GM18873 (cell line): ENCODE measurements around the gene FHAD1.
"Not testable (repeated sequence)": the region's sequence is repeated elsewhere in the genome, so short reads cannot be mapped to it uniquely, and the experiment has no call there.

Experiments used
- ATAC-seq: cut with Tn5 transposase; IDR thresholded peaks from one replicate; pipeline ENCODE4 v1.9.1; 2021; ENCODE audit warnings: mild to moderate bottlenecking, moderate library complexity, moderate number of reproducible peaks; ENCODE audit not compliant: unreplicated experiment, low FRiP score

The FHAD1 gene

GRCh38 chr1:15273274-15273673 is 26.3 kb downstream of the FHAD1 start:
- no peak for ATAC-seq

GRCh38 chr1:15275921-15276683 is 29.1 kb downstream of the FHAD1 start:
- no peak for ATAC-seq

GRCh38 chr1:15276691-15277446 is 29.8 kb downstream of the FHAD1 start:
- ATAC-seq, result no peak

GRCh38 chr1:15277447-15277838 is 30.4 kb downstream of the FHAD1 start:
- no peak for ATAC-seq

- no peak for ATAC-seq
Observed at GRCh38 chr1:15277933-15278332, 30.9 kb downstream of the FHAD1 start.

GRCh38 chr1:15279576-15280230 is 32.7 kb downstream of the FHAD1 start:
- ATAC-seq, result no peak

GRCh38 chr1:15280416-15280815 is 33.4 kb downstream of the FHAD1 start:
- ATAC-seq, result no peak

GRCh38 chr1:15282038-15282437 is 35.0 kb downstream of the FHAD1 start:
- no peak for ATAC-seq

- ATAC-seq, result no peak
Observed at GRCh38 chr1:15282810-15283474, 35.9 kb downstream of the FHAD1 start.

- no peak for ATAC-seq
Observed at GRCh38 chr1:15283526-15283925, 36.5 kb downstream of the FHAD1 start.

- ATAC-seq, result no peak
Observed at GRCh38 chr1:15286452-15286851, 39.4 kb downstream of the FHAD1 start.

GRCh38 chr1:15287035-15287979 is 40.3 kb downstream of the FHAD1 start:
- ATAC-seq, result no peak

- no peak for ATAC-seq
Observed at GRCh38 chr1:15288173-15288926, 41.3 kb downstream of the FHAD1 start.

GRCh38 chr1:15289251-15289651 is 42.2 kb downstream of the FHAD1 start:
- no peak for ATAC-seq

- ATAC-seq, result no peak
Observed at GRCh38 chr1:15290382-15290781, 43.4 kb downstream of the FHAD1 start.

GRCh38 chr1:15295696-15296095 is 48.7 kb downstream of the FHAD1 start:
- no peak for ATAC-seq

- no peak for ATAC-seq
Observed at GRCh38 chr1:15296585-15297321, 49.7 kb downstream of the FHAD1 start.

- ATAC-seq, result not testable (repeated sequence)
Observed at GRCh38 chr1:15297975-15298374, 51.0 kb downstream of the FHAD1 start.
